Measurements from ENCODE around the gene HTR7.

DNA sequence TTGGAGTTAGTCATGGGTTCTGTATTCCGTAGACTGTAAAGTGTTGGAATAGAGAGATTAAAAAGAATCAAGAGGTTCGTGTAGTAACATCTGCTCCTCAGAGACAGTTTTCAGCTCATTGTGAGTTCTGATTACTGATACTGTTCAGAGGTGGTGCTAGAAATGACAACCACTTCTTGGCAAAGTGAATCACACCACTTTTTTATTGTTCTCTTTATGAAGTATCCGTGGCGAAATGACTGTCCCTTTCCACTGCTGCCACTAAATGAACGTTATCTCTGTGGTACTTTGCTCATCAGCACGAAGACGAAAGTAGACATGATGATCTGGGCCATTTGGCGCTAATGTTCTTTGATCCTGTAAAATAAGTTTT is 14.8 kb upstream of the HTR7 start:
- TF ChIP-seq, protein P1, sequence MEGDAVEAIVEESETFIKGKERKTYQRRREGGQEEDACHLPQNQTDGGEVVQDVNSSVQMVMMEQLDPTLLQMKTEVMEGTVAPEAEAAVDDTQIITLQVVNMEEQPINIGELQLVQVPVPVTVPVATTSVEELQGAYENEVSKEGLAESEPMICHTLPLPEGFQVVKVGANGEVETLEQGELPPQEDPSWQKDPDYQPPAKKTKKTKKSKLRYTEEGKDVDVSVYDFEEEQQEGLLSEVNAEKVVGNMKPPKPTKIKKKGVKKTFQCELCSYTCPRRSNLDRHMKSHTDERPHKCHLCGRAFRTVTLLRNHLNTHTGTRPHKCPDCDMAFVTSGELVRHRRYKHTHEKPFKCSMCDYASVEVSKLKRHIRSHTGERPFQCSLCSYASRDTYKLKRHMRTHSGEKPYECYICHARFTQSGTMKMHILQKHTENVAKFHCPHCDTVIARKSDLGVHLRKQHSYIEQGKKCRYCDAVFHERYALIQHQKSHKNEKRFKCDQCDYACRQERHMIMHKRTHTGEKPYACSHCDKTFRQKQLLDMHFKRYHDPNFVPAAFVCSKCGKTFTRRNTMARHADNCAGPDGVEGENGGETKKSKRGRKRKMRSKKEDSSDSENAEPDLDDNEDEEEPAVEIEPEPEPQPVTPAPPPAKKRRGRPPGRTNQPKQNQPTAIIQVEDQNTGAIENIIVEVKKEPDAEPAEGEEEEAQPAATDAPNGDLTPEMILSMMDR (IDR thresholded peaks at IDR 0.05) = no peak
- TF ChIP-seq POLR2A (IDR thresholded peaks at IDR 0.05) (no peak), POLR2AphosphoS5 (IDR thresholded peaks at IDR 0.05) (no peak)

Data from transverse colon (tissue), 4 donors.